Measurements from ENCODE around the gene RANBP1. TPM values are rescaled to one million over a fixed set of nuclear protein-coding genes. Genes with fewer than 3 reads are reported as not detected.

Gene RANBP1
- total and polyA plus RNA-seq, 2 of the 13 experiments (the other 11 are each of a cell fraction or from before 2014, with no cell fraction given): 181 to 492 TPM

GRCh38 chr22:20150381-20151275 is 34.7 kb downstream of the RANBP1 start, which contains the start of gene CCDC188:
Gene CCDC188 (minus strand): TSS chr22:20151055. CDS start chr22:20150986, 69 bp downstream.
- Histone ChIP-seq H3K9me3 (ENCODE audit: low read length) (no peaks in the 10 kb centered on the region), H3K79me2 (ENCODE audit: insufficient read depth, low read length) (no peaks in the 10 kb centered on the region), H3K4me1 (ENCODE audit: insufficient read depth, low read length) (0 out of 2 replicates have a peak, but pooled peaks cover 12% of the 10 kb centered on the region), H3K9ac (ENCODE audit: insufficient read depth, low read depth, low read length) (no peak within 1 kb of the TSS), H3K27me3 (ENCODE audit: control insufficient read depth in 1 of 2, insufficient read depth in 2 of 2, low read length in 2 of 2) (peaks cover 10 to 27% of the 10 kb centered on the region in 2 experiments), H2AFZ (ENCODE audit: low read length) (no peak within 1 kb of the TSS), H4K20me1 (ENCODE audit: insufficient read depth, low read length) (no peaks in the 10 kb centered on the region), H3K4me3 (replicated peaks in 1 of 3; ENCODE audit: insufficient read depth in 1 of 3, low read depth in 2 of 3, low read length in 3 of 3) (no peak within 1 kb of the TSS), H3K4me2 (ENCODE audit: low read depth, low read length) (no peak within 1 kb of the TSS), H3K27ac (ENCODE audit: extremely low read length, insufficient read depth, low read length) (no peak within 1 kb of the TSS), H3K36me3 (replicated peaks in 1 of 2; ENCODE audit: control insufficient read depth in 1 of 2, insufficient read depth in 2 of 2, low read length in 2 of 2) (no peaks in the 10 kb centered on the region)
- 22% methylated on average over 8 of the region's 14 CpGs for WGBS (ENCODE audit: low lambda C conversion rate)
- in situ Hi-C loops (cut with HindIII; ENCODE audit: extremely low pct_ligation_motif_present, low pct_unique_long_range_greater_than_20kb): loop anchor here (10.0 to 25.0 kb wide), 2 partner anchors 84 to 1188 kb away; no protein-coding TSS in a partner anchor
- FAIRE-seq: no peak
- no TSS peak for BruUV-seq (replicated peaks)
- CTCF ChIA-PET (ENCODE audit: low intra/inter-chr PET ratio, low total read pairs): no interaction called here
- DNase-seq (ENCODE audit: low spot score): no peak
- POLR2A ChIA-PET: interaction anchor here (0.6 kb wide), 1 partner anchor 208 kb away, joined by 3 read pairs; no protein-coding TSS in a partner anchor
- intact Hi-C loops (cut with micrococcal nuclease; ENCODE audit: unreplicated experiment): no loop called here
- TF ChIP-seq BCL6 (CRISPR knock-in tag; IDR thresholded peaks at IDR 0.05) (no peak), MLLT10 (CRISPR knock-in tag; IDR thresholded peaks at IDR 0.05) (no peak), DBP (CRISPR knock-in tag; IDR thresholded peaks at IDR 0.05; ENCODE audit: not compliant biosample characterization) (no peak), ZSCAN30 (CRISPR knock-in tag; IDR thresholded peaks at IDR 0.05) (no peak)
- ATAC-seq: no peak

GRCh38 chr22:20151276-20151588 is 35.3 kb downstream of the RANBP1 start:
- FAIRE-seq: no peak
- Histone ChIP-seq H2AFZ (ENCODE audit: low read length) (no peak overlapping the region), H3K36me3 (replicated peaks in 1 of 2; ENCODE audit: control insufficient read depth in 1 of 2, insufficient read depth in 2 of 2, low read length in 2 of 2) (no peaks in the 10 kb centered on the region), H3K9me3 (ENCODE audit: low read length) (no peaks in the 10 kb centered on the region), H3K4me2 (ENCODE audit: low read depth, low read length) (no peak overlapping the region), H4K20me1 (ENCODE audit: insufficient read depth, low read length) (no peaks in the 10 kb centered on the region), H3K4me3 (replicated peaks in 1 of 3; ENCODE audit: insufficient read depth in 1 of 3, low read depth in 2 of 3, low read length in 3 of 3) (no peak overlapping the region), H3K4me1 (ENCODE audit: insufficient read depth, low read length) (0 out of 2 replicates have a peak, but pooled peaks cover 12% of the 10 kb centered on the region), H3K27me3 (ENCODE audit: control insufficient read depth in 1 of 2, insufficient read depth in 2 of 2, low read length in 2 of 2) (peaks cover 10 to 32% of the 10 kb centered on the region in 2 experiments), H3K27ac (ENCODE audit: extremely low read length, insufficient read depth, low read length) (no peak overlapping the region), H3K79me2 (ENCODE audit: insufficient read depth, low read length) (no peaks in the 10 kb centered on the region), H3K9ac (ENCODE audit: insufficient read depth, low read depth, low read length) (no peak overlapping the region)
- BruUV-seq (replicated peaks): no TSS peak
- ATAC-seq: no peak
- no peak for DNase-seq (ENCODE audit: low spot score)
- ChIA-PET CTCF (ENCODE audit: low intra/inter-chr PET ratio, low total read pairs) (no interaction called here), POLR2A (interaction anchor here (0.6 kb wide), 1 partner anchor 208 kb away, joined by 3 read pairs; no protein-coding TSS in a partner anchor)
- intact Hi-C loops (cut with micrococcal nuclease; ENCODE audit: unreplicated experiment) (no loop called here), in situ Hi-C loops (cut with HindIII; ENCODE audit: extremely low pct_ligation_motif_present, low pct_unique_long_range_greater_than_20kb) (loop anchor here (10.0 to 25.0 kb wide), 2 partner anchors 84 to 1189 kb away; no protein-coding TSS in a partner anchor)
- TF ChIP-seq ZFP36L2 (CRISPR knock-in tag; IDR thresholded peaks at IDR 0.05) (no peak), ZNF75D (CRISPR knock-in tag; IDR thresholded peaks at IDR 0.05; ENCODE audit: borderline replicate concordance) (no peak), RORA (CRISPR knock-in tag; IDR thresholded peaks at IDR 0.05) (no peak), NR0B2 (CRISPR knock-in tag; IDR thresholded peaks at IDR 0.05) (no peak), ZNF660 (CRISPR knock-in tag; IDR thresholded peaks at IDR 0.05; ENCODE audit: borderline replicate concordance, low read depth) (no peak), NR2F6 (IDR thresholded peaks at IDR 0.05) (no peak), NR2F6 (CRISPR knock-in tag; IDR thresholded peaks at IDR 0.05) (no peak), ZNF788 (CRISPR knock-in tag; IDR thresholded peaks at IDR 0.05; ENCODE audit: borderline replicate concordance) (no peak), ZEB1 (IDR thresholded peaks at IDR 0.05; ENCODE audit: insufficient replicate concordance, low read depth) (no peak), DRAP1 (CRISPR knock-in tag; IDR thresholded peaks at IDR 0.05) (no peak), ZNF207 (IDR thresholded peaks at IDR 0.05; ENCODE audit: borderline replicate concordance) (no peak), ERF (CRISPR knock-in tag; IDR thresholded peaks at IDR 0.05) (no peak), NAIF1 (CRISPR knock-in tag; IDR thresholded peaks at IDR 0.05; ENCODE audit: borderline replicate concordance) (no peak)
- 54% methylated on average over 4 of the region's 4 CpGs for WGBS (ENCODE audit: low lambda C conversion rate)
